Heart left ventricle (tissue), 16 donors: ENCODE measurements around the gene PLCB1. TPM values are rescaled to one million over a fixed set of nuclear protein-coding genes. Genes with fewer than 3 reads are reported as not detected.

Source experiments
- ATAC-seq, 4 donors: fragments of 200-7000 bp; cut with Tn5 transposase; one replicate each; pipeline ENCODE4 v1.9.1; 2020 to 2022; ENCODE audit warnings: moderate library complexity in 4 of 4, mild to moderate bottlenecking in 3 of 4, moderate number of reproducible peaks in 1 of 4
- DNase-seq, 5 donors: peaks; one replicate each; pipeline ENCODE4 v3.0.0-alpha.2; 2020
- H3K27ac ChIP-seq, 12 donors: fragments of 200-600 bp; sonication (generic) in 4 of 12; one replicate each; pipeline versions ENCODE4 v1.5.0 to v1.8.0; 2016 to 2022; ENCODE audit warnings: mild to moderate bottlenecking in 2 of 12
- H3K27me3 ChIP-seq, 9 donors: fragments of 200-600 bp; sonication (generic) in 2 of 9; one replicate each; pipeline versions ENCODE4 v1.5.1 to v1.8.0; 2016 to 2022; ENCODE audit warnings: mild to moderate bottlenecking in 3 of 9
- H3K36me3 ChIP-seq, 9 donors: fragments of 200-600 bp; sonication (generic) in 2 of 9; one replicate each; pipeline versions ENCODE4 v1.5.0 to v1.8.0; 2018 to 2022; ENCODE audit warnings: mild to moderate bottlenecking in 2 of 9
- H3K4me1 ChIP-seq, 12 donors: fragments of 200-600 bp; sonication (generic) in 4 of 12; one replicate each; pipeline versions ENCODE4 v1.5.0 to v1.8.0; 2016 to 2022; ENCODE audit warnings: mild to moderate bottlenecking in 3 of 12
- H3K4me3 ChIP-seq, 12 donors: fragments of 200-600 bp; sonication (generic) in 4 of 12; one replicate each; pipeline versions ENCODE4 v1.5.0 to v1.8.0; 2017 to 2022; ENCODE audit warnings: mild to moderate bottlenecking in 9 of 12, moderate library complexity in 4 of 12
- H3K9me3 ChIP-seq, 12 donors: fragments of 200-600 bp; sonication (generic) in 4 of 12; one replicate each; pipeline versions ENCODE4 v1.5.0 to v1.8.0; 2016 to 2022; ENCODE audit warnings: mild to moderate bottlenecking in 1 of 12
- POLR2A ChIP-seq, 2 donors: fragments of 450-650 bp; IDR thresholded peaks; one replicate each; pipeline ENCODE4 v1.6.1; 2017; ENCODE audit warnings: antibody characterized with exemption in 2 of 2, mild to moderate bottlenecking in 2 of 2, moderate library complexity in 2 of 2
- WGBS, 4 donors: extraction: QIAGEN DNeasy Blood & Tissue Kit in 2 of 4; methylation state at CpG; one replicate each; pipeline versions ENCODE4 v1.1.5 to v1.1.7; 2013 to 2018; 5-methylcytosine and 5-hydroxymethylcytosine counted together
- intact Hi-C, 10 donors: fragments of 100-400 bp; cut with DNase I; formaldehyde crosslinking; loops; one replicate each; pipeline versions ENCODE4 v1.11.1 to v1.14.2; 2022
- polyA plus RNA-seq, 2 donors: library from polyadenylated mRNA; stranded (reverse); fragments of 200-250 nt; gene quantifications; one replicate each; pipeline ENCODE4 v1.2.3, GENCODE V29; 2013
- total RNA-seq, 9 donors: library from RNA; depleted of rRNA in 2 of 9; stranded (reverse); fragments of >200 nt in 2 of 9; fragmentation: NEBNext Ultra II Directional in 3 of 9; extraction: Animal tissue kit (Norgen Biotek cat#: 25700) in 3 of 9; gene quantifications; one replicate each; pipeline versions ENCODE4 v1.1.0 to v1.2.4, GENCODE V29; 2016 to 2023
- TF ChIP-seq, protein P1 (sequence below), 12 donors: fragments of 200-600 bp; sonication (generic) in 4 of 12; IDR thresholded peaks; one replicate each; pipeline versions ENCODE4 v1.5.0 to v1.8.0; 2018 to 2022; ENCODE audit warnings: antibody characterized with exemption in 12 of 12, mild to moderate bottlenecking in 5 of 12
- donor health status: ischemic (EF 13 %, LVEDD 7.1; RV severe dilation, severe dysfunction).
- donor health status: healthy with polysubstance abuse.
- donor health status: DM: no; HTN: yes; CAD: no.
- donor health status: DM: no; HTN: no; CAD: no.
- donor health status: ischemic (EF 25% LVEDD 6.9; RV normal size, moderate dysfunction).
- donor health status: ischemic (EF 25% LVEDD 5.7; RV mildly dilated, moderate dysfunction).
- donor health status: healthy.
- donor health status: DM: yes; HTN: yes; CAD: no.
- donor health status: ischemic (EF 35%, LVEDD 5.7; RV mildly dilated, moderate dysfunction).
- donor health status: nonischemic (EF 11% LVEDD 7.7; RV severe dilation, severe dysfunction).
- donor health status: DM: yes; HTN: yes; CAD: no.
- donor health status: PGD.
- donor health status: ischemic (EF 29% LVEDD 5.4; RV normal size, mild dysfunction).
- donor health status: nonischemic (EF 23%, LVEDD 6.1; RV moderate dilation, normal function).

The PLCB1 gene
- total and polyA plus RNA-seq, 11 donors, result 2.5 to 12.1 (median 7.4) TPM

DNA sequence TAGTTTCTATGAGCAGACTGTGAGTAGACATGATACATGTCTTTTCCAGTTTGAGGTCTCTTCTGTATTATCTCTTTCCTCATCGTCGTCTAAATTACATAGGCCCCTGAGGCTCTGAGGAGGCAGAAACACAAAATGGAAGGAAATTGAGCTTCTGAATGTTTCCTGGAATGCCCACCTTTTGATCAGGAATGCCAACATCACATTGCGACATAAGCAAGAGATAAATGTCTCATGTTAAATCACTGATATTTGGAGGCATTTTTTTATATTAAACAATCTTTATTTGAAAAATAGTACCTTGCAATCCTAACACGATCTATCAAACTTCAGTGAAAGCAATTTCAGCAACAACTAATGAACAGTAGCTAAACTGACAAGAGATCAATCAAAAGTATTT lies 802.3 kb downstream of the PLCB1 start:
- WGBS, 4 donors, result 82 to 88% (median 86%) methylated on average over 4 of the region's 4 CpGs
- H3K27ac ChIP-seq, result peak overlapping the region in 7 of 12 donors; percentile 22 to 81 (median 41)
- intact Hi-C loops, result loop anchor here in 1 of 10 donors (10.0 kb wide), 1 partner anchor 80 kb away; no protein-coding TSS in a partner anchor

More for the DNA sequence above, 802.3 kb downstream of the PLCB1 start:
- H3K4me1 ChIP-seq, result peaks cover 0 to 27% (median 8%) of the 10 kb centered on the region in 12 donors
- no peak overlapping the region for H3K4me3 ChIP-seq
- no peaks in the 10 kb centered on the region for H3K36me3 ChIP-seq
- peaks cover 0 to 4% (median 0%) of the 10 kb centered on the region in 12 donors for H3K9me3 ChIP-seq
- TF ChIP-seq, protein P1, sequence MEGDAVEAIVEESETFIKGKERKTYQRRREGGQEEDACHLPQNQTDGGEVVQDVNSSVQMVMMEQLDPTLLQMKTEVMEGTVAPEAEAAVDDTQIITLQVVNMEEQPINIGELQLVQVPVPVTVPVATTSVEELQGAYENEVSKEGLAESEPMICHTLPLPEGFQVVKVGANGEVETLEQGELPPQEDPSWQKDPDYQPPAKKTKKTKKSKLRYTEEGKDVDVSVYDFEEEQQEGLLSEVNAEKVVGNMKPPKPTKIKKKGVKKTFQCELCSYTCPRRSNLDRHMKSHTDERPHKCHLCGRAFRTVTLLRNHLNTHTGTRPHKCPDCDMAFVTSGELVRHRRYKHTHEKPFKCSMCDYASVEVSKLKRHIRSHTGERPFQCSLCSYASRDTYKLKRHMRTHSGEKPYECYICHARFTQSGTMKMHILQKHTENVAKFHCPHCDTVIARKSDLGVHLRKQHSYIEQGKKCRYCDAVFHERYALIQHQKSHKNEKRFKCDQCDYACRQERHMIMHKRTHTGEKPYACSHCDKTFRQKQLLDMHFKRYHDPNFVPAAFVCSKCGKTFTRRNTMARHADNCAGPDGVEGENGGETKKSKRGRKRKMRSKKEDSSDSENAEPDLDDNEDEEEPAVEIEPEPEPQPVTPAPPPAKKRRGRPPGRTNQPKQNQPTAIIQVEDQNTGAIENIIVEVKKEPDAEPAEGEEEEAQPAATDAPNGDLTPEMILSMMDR (IDR thresholded peaks at IDR 0.05), result no peak
- no peak for TF ChIP-seq POLR2A (IDR thresholded peaks at IDR 0.05)
- ATAC-seq, result no peak
- DNase-seq, result no peak
- H3K27me3 ChIP-seq, result no peaks in the 10 kb centered on the region

Other genes with a start within 250 kb of the PLCB1 start
- under 1 TPM in 1 of 9 donors, not detected in 8; 0.17 TPM for gene HAO1, start 191.8 kb upstream of the PLCB1 start, total RNA-seq
- not detected for gene HAO1, start 191.8 kb upstream of the PLCB1 start, polyA plus RNA-seq
- gene TMX4, start 112.5 kb upstream of the PLCB1 start, total RNA-seq, result 100 to 1,000 TPM in 6 of 9 donors, 10 to 100 TPM in 3; 70.6 to 279 (median 115) TPM
- gene TMX4, start 112.5 kb upstream of the PLCB1 start, polyA plus RNA-seq, result 100 to 1,000 TPM in 1 of 2 donors, 10 to 100 TPM in 1; 35.1 to 103 TPM